T follicular helper cell (primary cell): Measurements from ENCODE around the gene DCC.

Source experiments
- DNase-seq: peaks from one replicate; pipeline ENCODE4 v3.0.0-alpha.2; 2020; ENCODE audit warnings: low read depth

Gene DCC

DNA sequence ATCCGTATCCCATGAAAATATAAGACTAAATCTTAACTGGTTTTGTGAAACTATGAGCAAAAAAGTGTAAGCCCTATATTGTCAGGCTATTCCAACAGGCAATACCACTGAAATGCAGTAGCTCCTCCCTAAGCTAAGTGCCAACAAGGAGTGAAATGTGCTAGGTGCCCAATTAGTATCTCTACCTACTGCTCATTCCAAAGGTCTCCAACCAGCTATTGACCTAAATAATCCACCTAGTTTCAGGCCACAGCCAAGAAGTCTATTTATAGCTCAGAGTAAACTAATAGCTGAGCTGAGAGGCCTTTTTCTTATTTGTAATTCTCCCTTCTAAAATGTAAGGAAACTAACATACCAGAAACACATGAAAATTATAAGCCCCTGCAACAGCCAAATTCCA lies 482.2 kb downstream of the DCC start:
- DNase-seq: no peak

DNA sequence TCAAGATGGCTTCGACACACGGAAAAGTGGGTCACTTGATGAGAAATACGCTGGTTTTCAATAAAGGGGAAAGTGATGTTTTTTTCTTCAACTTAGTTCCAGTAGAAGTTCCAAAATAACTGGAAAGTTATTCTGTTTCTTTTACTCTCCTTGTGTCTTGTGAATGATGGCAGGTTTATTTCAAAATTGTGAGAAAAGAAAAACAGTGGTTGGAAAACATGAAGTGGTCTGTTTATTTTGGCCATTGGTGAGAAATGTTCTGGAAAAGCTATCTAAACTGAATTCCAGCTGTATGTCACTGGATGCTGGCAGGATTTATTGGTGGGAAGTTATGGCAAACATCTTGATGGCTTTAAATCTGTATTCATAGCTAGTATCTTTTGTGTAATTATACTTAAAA lies 484.1 kb downstream of the DCC start:
- DNase-seq: no peak

DNA sequence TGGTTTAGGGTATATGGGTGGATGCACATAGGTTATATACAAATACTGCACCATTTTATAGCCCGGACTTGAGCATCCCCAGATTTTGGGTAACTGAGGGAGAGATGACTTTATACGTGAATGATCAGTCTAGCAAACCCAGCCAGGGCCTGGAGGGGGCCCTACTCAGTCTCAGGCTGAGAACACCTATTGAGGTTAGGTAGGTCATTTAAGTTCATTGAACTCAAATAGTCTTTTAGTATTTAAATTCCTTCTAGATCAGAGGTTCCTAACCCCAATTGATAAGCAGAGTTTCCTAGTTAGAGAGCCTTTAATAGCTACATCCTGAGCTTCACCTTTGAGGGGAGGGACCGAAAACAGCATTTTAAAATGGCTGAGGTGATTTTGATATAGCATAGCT lies 487.0 kb downstream of the DCC start:
- DNase-seq: no peak

DNA sequence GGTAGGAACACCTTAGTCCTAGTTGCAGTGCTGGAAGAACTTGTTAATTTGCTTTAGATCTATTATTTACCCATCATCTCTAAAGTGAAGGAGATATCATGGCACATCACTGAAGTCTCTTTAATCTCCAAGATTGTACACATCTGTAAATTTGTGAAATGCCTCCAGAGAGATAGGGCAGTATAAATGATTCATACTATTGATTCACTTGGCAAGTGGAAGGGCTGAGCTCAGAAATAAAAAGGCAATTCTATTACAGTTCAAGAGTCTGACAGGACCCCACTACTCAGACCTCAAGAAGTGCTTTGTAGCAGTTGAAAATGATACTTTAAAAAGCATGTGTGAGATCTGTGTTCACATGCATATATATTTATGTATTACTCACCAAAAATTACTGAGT lies 489.3 kb downstream of the DCC start:
- DNase-seq: no peak

DNA sequence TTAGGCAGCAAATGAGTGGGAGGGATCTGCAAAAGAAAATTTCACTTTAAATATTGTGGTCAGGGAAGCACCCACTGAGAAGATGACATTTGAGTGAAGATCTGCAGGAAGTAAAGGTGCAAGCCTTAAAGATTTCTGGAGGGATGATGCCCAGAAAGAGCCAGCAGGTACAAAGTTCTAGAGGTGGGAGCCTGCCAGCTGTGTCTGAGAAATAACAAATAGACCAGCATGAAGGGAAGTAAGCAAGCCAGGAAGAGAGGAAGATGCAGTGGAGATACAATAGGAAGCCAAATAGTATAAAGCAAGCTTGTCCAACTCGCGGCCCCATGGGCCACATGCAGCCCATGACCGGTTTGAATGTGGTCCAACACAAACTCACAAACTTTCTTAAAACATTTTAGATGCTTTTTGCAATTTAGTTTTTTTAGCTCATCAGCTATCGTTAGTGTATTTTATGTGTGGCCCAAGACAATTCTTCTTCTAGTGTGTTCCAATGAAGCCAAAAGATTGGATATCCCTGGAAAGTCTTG lies 489.9 kb downstream of the DCC start:
- DNase-seq: no peak

DNA sequence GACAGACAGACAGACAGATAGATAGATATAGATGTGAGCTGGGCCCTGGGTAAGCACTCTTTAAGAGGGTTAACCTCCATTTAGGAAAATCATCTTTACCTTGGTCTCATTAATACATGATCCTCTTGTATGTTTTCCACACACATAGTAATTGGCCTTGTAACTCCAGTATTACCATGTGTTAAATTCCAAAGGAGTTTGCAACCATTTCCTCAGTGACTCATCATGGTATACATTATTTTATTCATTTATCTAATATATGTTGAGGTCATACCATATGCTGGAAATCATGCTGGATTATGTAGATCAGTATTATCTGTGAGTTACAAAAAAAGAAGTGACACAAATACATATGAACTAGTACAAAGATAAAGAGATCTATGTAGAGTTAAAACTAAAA lies 504.3 kb downstream of the DCC start:
- no peak for DNase-seq

DNA sequence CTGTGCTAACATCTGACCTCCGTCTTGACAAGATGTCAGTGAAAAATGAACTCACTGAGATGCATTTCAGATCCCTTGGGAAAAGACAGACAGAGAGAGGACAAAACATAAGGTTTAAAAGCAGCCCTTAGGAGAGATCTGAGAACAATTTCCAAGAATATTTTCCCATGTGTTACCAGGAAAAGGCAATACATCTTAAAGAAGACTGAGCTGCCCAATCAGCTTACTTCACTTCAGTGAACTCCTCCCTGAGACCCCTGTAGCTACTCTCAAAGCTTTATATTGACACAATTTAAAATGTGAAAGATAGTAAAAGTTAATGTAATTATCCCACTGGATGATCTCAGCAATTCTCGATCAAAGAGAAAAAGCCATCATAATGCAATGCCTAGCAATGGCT lies 505.0 kb downstream of the DCC start:
- DNase-seq: no peak

DNA sequence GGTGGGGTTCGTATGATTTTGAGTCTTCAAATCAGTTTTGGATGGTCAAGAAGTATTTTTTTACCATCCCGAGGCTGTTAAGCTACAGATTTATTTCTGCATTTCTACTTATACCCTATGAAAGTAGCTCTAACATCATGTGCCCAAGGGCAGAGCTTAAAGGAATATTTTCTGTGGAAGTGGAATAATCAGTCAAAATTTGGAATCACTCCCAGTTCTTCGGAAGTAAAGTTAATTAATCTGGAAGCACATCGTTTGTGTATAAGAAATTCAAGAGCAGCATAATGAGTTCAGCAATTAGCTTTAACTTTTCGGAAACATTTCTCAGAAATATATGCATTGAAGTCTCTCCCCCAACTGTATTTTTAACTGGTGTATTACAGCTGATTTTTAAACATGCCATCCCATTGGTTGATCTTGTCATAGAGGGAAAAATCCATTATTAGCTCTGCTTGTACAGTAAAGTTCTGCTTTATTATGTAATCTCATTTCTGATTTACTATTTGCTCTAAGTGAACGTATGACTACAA lies 510.1 kb downstream of the DCC start:
- DNase-seq: no peak

DNA sequence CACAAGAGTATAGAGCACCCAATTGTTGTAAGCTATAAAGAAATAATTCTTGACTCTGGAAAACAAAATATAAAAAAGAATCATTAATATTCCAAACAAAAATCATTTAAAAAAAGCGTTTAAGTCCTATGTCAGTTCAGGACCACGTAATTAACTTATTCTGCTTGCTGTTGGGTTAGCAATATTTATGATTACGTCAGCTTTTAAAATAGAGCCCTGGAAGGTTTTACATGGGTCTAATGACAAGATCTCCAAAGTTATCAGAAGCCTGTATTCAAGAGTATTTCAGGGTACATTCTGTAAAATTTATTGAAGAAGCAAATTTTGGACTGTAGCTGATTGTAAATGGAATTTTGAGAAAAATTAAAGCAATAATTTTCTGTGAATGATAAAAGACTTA lies 521.6 kb downstream of the DCC start:
- no peak for DNase-seq

DNA sequence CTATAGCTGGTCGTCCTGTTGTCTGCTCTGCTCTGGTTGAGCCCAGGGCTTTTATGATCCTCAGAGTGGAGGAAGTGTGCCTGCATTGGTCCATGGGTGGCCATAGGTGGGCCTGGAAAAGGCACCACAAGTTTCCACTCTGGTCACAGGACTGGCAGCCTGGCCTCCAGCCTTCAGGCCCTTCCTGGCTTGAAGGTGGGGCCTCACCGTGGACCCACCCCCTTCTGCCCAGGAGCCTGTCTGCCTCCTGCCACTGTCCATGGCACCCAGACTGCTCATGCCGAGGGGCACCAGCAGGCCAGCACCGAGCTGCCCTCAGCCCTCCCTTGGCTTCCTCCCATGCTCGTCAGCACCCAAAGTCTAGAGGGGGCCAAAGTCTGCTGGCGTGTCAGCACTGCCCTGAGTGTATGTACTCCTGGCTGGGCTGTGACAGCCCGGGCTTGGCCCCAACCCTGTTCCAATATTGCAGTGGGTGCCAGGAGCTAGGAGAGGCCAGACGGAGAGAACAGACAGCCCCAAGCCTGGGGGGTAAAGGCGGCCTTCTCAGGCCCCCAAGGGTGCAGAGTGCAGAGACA lies 529.4 kb downstream of the DCC start:
- DNase-seq: no peak

DNA sequence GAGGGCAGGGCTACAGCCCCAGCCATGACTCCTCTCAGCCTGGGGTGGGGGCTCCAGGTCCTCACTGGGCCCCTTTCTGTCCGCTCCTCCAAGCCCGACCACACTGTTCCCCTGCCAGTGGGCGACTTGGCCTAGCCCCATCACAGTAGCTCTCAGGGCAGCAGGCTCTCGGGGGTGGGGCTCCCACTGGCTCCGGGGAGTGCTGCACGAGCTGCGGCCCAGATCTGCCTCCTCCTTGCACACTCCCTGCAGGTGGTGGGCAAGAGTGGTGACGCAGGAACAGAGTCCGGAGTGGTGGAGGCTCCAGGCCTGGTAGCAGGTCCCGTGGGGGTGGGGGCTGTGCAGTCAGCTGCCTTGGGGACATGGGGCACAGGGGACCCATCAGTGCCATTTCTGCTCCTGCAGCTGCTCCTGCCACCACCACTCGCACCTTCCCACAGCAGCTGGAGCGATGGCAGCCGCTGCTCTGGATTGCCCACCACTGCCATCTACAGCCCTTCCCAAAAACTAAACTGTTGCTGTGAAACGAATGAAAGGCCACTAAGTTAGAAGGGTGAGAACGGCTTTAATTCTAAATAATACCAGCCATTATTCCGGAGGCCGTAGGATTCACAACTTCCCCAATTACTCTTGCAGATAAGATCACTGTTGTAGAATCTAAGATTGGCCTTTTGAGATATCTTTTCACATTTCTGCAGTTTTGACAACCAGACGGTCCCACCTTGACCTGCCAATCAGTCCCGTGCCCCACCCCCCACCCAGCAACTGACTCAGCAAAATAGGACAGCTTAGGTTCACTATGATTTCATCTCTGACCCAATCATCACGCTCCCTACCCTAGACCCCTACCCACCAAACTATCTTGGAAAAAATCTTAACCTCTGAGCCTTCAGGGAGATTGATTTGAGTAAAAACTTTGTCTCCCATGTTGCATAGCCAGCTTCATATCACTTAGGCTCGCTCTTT lies 530.2 kb downstream of the DCC start:
- no peak for DNase-seq

DNA sequence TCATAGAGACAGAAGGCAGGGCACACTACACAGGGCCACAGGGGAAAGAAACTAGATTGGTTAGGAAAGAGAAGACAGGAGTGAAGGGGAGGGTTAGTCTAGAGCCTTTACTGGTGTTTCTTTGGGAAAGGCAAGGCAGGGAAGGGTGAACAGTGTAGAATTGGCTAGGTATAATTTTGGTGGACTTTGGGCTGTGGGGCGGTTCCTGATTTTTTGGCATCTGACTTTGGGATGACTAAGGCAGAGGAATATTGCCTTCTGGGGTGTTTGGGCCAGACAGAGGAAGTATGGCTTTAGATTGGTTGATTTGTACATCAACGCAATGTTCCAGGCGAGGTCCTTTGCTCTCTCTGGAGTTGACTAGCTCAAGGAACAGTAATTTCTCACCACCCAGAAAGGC lies 534.8 kb downstream of the DCC start:
- no peak for DNase-seq

DNA sequence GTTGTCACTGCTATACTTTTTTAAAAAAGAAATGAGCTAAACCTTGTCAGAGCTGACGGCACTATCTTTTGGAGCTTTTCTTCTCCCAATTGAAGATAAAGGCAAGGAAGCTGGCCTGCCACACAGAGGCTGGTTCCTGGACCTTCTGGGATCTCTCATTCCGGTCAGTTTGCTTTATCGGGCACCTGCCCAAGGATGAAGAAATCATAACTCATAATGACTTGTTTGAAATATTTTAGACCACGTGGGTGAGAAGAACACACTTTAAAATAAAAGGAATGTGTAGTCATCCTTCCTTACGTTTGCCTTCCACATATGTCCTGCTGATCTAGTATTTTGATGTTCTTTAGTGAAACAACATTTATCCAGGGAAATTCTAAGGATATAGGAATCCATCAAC lies 535.7 kb downstream of the DCC start:
- no peak for DNase-seq

DNA sequence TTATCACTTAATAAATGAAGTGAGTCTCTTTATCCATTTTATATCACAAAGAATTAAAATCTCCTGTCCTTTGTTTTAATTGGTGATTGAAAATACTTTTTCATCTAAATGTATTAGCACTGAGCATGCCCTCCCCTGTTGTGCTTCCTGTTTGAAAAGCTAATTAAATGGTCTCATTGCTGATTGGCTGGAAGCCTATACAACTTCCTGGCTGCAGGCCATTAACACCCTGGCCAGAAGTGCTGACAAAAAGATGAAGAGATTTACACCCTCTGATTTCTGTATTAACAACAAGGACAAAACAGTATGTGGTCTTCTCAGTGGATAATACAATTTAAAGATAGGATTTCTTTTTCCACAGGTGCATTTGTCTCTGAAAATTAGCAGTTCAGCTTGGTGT lies 548.0 kb downstream of the DCC start:
- no peak for DNase-seq

DNA sequence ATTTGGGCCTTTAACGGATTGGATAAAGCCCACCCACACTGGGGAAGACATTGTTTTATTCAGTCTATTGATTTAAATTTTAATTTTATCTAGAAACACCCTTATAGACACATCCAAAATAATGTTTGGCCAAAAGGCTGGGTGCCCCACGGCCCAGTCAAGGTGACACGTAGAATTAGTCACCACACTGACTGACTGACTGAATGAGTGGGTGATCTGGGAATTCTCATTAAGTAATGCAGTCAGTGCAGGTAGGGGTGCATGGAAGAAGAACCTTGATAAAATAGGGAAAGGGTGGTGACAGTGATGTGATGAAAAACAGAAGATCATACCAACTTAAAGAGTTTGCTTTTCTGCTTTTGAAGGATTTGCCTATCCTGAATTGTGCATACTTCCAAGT lies 554.8 kb downstream of the DCC start:
- DNase-seq: no peak

DNA sequence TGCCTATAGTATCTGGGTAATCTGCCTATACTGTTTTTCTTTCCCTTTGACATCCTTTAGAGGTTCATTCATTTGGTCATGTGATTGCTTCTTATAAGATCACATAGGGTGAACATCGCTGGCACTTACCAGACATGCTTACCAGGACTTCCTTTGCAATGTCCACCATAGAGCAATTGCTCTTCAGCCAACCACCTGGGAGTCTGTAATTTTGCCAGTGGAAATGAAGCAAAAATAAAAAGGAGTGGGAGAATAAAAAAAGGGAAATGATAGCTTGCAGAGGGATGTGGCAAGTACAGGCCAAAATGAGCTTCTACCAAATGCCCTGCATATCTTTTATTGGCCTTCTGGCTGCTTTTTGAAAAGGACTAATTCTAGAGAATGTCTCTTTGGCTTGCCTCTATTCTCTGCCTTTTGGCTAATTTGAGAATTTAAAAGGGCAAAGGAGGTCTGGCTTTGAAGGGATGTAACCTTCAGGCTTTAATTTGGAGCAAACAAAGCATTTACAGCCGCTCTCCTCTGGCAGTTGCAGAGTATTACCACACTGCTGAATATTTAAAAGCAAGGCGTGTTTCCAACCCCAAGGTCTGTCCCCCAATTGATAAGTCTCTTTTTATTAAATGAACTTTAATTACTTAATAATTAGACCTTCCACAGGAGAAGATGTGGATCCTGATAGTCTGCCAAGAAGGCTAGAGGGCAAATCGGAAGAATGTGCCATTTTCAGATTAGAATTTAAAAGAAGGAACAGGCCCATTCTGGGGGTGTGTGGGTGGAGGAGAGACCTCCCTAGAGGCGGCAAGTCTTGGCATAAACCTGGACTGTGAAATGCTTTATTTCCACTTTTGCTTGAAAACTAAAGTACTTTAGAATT lies 557.9 kb downstream of the DCC start:
- DNase-seq: no peak

DNA sequence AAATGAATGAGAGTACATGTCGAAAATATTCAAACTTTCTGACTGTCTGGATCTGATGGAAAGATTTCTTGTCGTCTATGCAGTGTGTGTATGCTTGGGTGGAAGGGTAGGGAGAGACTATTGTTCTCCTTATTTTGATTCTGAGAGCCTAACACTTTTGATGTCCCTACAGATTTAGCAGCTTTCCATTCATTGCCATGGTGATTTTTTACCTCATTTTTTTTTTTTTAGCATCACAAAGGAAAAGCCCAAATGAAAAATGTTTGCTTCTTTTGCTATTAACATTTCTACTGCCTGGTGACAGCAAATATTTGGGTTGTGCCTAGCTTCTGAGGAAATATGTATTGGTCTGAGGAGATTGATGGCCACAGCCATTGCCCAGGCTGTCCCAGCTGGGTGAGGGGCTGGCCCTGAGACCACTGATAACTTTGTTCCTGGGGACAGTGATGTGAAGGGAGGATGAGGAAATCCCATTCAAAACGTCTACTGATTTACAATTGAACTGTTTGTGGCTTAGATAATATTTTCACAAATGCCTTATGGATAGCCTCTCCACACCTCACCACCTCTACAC lies 558.6 kb downstream of the DCC start:
- DNase-seq: no peak

DNA sequence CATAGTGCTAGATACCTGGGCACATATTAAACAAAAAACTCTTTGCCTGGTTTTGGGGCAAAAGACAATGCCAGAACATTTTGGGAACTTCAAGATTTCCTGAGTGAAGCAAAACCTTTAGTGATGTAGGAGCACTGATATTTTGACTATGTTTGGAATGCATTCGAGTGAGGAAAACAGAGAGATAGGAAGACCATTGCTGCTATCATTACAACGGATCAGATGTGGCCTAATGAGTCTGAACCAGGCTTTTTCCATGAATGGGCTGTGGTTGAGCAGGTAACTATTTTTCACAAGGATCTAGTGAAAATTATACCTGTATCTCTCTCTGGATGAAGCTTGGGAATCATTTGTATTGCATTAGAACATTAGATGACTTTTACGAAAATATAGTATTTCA lies 562.2 kb downstream of the DCC start:
- no peak for DNase-seq

DNA sequence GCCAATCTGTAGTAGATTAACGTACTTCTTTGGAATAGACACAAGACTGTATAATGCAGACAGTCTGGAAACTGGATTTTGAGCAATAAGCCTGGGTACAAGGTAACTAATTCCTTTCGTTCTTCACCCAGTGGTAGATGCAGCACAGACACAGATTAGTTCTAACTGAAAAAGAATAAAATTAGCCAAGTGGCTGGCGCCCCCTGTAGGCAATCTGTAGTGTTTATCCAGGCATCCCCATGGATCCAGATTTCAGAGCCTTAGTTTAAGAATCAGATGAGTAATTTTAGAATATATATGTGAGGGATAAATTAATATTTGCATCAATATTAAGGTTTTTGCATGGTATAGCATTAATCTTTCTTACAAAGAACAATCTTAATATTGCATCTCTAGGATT lies 563.9 kb downstream of the DCC start:
- no peak for DNase-seq

DNA sequence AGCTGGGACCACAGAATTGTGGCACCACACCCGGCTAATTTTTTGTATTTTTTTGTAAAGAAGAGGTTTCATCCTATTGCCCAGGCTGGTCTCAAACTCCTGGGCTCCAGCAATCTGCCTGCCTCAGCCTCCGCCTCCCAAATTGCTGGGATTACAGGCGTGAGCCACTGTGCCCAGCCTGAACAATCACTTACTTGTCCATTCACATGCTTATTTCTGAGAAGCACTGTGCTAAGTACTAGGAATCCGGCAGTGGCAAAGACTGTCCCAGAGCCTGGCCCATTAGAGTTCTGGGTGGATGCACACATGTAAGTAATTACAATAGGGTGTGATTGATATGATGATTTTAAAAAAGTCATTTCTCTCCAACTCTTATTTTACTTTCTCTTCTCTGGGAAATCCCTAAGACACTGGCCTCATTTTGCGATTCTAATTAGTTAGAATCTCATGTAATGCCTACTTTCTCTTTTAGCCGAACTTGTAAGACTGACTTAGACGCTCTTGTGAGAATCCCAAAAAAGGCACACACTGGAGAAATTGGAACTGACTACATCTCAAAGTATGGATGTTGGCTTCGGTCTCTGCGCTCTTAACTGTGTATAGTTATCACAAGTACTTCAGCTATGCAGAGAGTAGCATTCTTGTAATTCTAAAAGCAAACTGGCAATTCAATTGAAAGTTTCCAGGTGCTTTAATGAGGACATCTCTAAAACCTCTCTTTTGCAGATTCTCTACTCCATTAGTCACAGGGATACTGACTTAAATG lies 567.7 kb downstream of the DCC start:
- DNase-seq: no peak

DNA sequence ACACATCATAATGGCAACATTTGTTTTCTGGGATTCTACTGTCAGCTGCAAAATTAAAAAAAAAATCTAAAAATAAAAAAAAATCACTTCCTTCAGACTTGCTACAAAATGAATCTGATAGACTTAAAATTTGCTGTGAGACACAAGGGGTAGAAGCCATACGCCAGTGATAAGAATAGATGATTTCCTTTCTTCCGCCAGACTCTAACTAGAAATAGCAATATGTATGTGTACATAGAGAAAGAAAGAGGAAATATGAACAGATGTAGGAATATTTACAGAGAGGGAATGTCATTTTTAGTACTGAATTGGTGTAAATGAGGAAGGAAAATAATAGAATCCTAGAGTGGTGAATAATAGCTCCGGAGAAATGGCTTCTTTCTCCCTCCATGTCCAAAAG lies 574.2 kb downstream of the DCC start:
- no peak for DNase-seq
